Adrenal gland (tissue), 12 donors: ENCODE measurements around the gene NTHL1. TPM values are rescaled to one million over a fixed set of nuclear protein-coding genes. Genes with fewer than 3 reads are reported as not detected.

ENCODE experiments used
- DNase-seq, 7 donors: peaks; one replicate each; pipeline ENCODE4 v3.0.0-alpha.2; 2019 to 2020
- H3K27ac ChIP-seq, 5 donors: fragments of 200-600 bp; sonication (generic) in 4 of 5; 1 replicate in 3 of 5; 2 replicates in 2 of 5; pipeline versions ENCODE4 v1.5.1 to v1.8.0; 2016 to 2020; ENCODE audit warnings: mild to moderate bottlenecking in 1 of 5
- H3K27me3 ChIP-seq: fragments of 200-600 bp; 2 replicates; pipeline ENCODE4 v1.8.0; 2021
- H3K36me3 ChIP-seq, 2 donors: fragments of 200-600 bp; replicated peaks in 1 of 2; 1 replicate in 1 of 2; 2 replicates in 1 of 2; pipeline versions ENCODE4 v1.5.1 to v1.8.0; 2018 to 2022
- H3K4me1 ChIP-seq, 2 donors: fragments of 200-600 bp; replicated peaks in 1 of 2; 1 replicate in 1 of 2; 2 replicates in 1 of 2; pipeline versions ENCODE4 v1.5.1 to v1.8.0; 2018 to 2021
- H3K4me3 ChIP-seq, 4 donors: fragments of 200-600 bp; sonication (generic) in 3 of 4; one replicate each; pipeline ENCODE4 v1.5.1; 2016 to 2018
- H3K9me3 ChIP-seq, 3 donors: fragments of 200-600 bp; sonication (generic) in 1 of 3; replicated peaks in 1 of 3; 1 replicate in 2 of 3; 2 replicates in 1 of 3; pipeline versions ENCODE4 v1.5.1 to v1.8.0; 2016 to 2021
- CTCF ChIP-seq, 6 experiments: fragments of 450-650 bp in 4 of 6; fragments of 200-600 bp in 2 of 6; sonication (generic) in 1 of 6; IDR thresholded peaks; 1 replicate in 5 of 6; 2 replicates in 1 of 6; pipeline versions ENCODE4 v1.5.1 to v1.8.0; 2016 to 2021; ENCODE audit warnings: antibody characterized with exemption in 6 of 6, mild to moderate bottlenecking in 2 of 6, moderate library complexity in 1 of 6
- POLR2A ChIP-seq, 2 donors: fragments of 450-650 bp; IDR thresholded peaks; one replicate each; pipeline ENCODE4 v1.6.1; 2017; ENCODE audit warnings: antibody characterized with exemption in 2 of 2, mild to moderate bottlenecking in 2 of 2, moderate library complexity in 1 of 2
- WGBS, 4 donors: extraction: QIAGEN DNeasy Blood & Tissue Kit in 2 of 4; methylation state at CpG; one replicate each; pipeline versions ENCODE4 v1.1.5 to v1.1.7; 2013 to 2017; 5-methylcytosine and 5-hydroxymethylcytosine counted together
- intact Hi-C, 2 donors: fragments of 100-400 bp; cut with DNase I; formaldehyde crosslinking; loops; one replicate each; pipeline versions ENCODE4 v1.14.1 to v1.15.0; 2022 to 2023
- polyA plus RNA-seq, 3 donors: library from polyadenylated mRNA; stranded (reverse); fragments of 200-250 nt in 2 of 3; fragments of 350-450 nt in 1 of 3; fragmentation: Illumina TruSeq in 1 of 3; extraction: RNeasy Lipid Tissue Mini Kit (QIAGEN cat#74804) in 1 of 3; gene quantifications; one replicate each; pipeline ENCODE4 v1.2.3, GENCODE V29; 2013 to 2014
- total RNA-seq, 9 donors: library from RNA; depleted of rRNA in 4 of 9; stranded (reverse); fragments of >200 nt in 4 of 9; fragments of 120-200 nt in 1 of 9; fragmentation: NEBNext Ultra II Directional in 1 of 9; extraction: Animal tissue kit (Norgen Biotek cat#: 25700) in 1 of 9; gene quantifications; one replicate each; pipeline versions ENCODE4 v1.1.0 to v1.2.4, GENCODE V29; 2013 to 2023
- donor health status: healthy with polysubstance abuse.
- donor health status: Bipolar disorder and iron deficiency.
- donor health status: DM: yes; HTN: yes; CAD: no.
- donor health status: DM: no; HTN: no; CAD: no.
- donor health status: DM: no; HTN: no; CAD: no.
- donor health status: DM: yes; HTN: yes; CAD: no.

Gene NTHL1
- total and polyA plus RNA-seq, 12 donors, result 1.5 to 36.6 (median 17.2) TPM

GRCh38 chr16:2038382-2039231 is 9.0 kb downstream of the NTHL1 start:
- Histone ChIP-seq H3K4me3 (no peak overlapping the region), H3K4me1 (peaks cover 5 to 54% of the 10 kb centered on the region in 2 donors), H3K9me3 (no peaks in the 10 kb centered on the region), H3K36me3 (no peaks in the 10 kb centered on the region), H3K27ac (peak overlapping the region in 3 of 5 donors; percentile 40 to 90 (median 78)), H3K27me3 (no peaks in the 10 kb centered on the region)
- 46 to 74% (median 70%) methylated on average over 14 to 41 of the region's 41 CpGs for WGBS, 4 donors
- TF ChIP-seq CTCF (IDR thresholded peaks at IDR 0.05) (no peak), POLR2A (IDR thresholded peaks at IDR 0.05) (no peak)
- DNase-seq, result no peak
- intact Hi-C loops, result no loop called here

- Histone ChIP-seq H3K9me3 (no peaks in the 10 kb centered on the region), H3K27me3 (no peaks in the 10 kb centered on the region), H3K4me3 (no peak overlapping the region), H3K36me3 (no peaks in the 10 kb centered on the region), H3K4me1 (peaks cover 9 to 62% of the 10 kb centered on the region in 2 donors), H3K27ac (peak overlapping the region in 2 of 5 donors; percentile 72 to 90)
- intact Hi-C loops, result no loop called here
- 74 to 77% (median 76%) methylated on average over 17 to 29 of the region's 29 CpGs for WGBS, 4 donors
- no peak for DNase-seq
- TF ChIP-seq CTCF (IDR thresholded peaks at IDR 0.05), result no peak
- TF ChIP-seq POLR2A (IDR thresholded peaks at IDR 0.05), result no peak
These were observed 9.8 kb downstream of the NTHL1 start for GRCh38 chr16:2037647-2038381.

- Histone ChIP-seq H3K9me3 (no peaks in the 10 kb centered on the region), H3K4me1 (peaks cover 9 to 69% of the 10 kb centered on the region in 2 donors), H3K27me3 (no peaks in the 10 kb centered on the region), H3K27ac (peak overlapping the region in 2 of 5 donors; percentile 72 to 90), H3K36me3 (no peaks in the 10 kb centered on the region), H3K4me3 (no peak overlapping the region)
- WGBS, 4 donors, result 87 to 93% (median 89%) methylated on average over 6 to 15 of the region's 15 CpGs
- TF ChIP-seq POLR2A (IDR thresholded peaks at IDR 0.05) (no peak), CTCF (IDR thresholded peaks at IDR 0.05) (no peak)
- intact Hi-C loops, result no loop called here
- no peak for DNase-seq
These were observed 10.5 kb downstream of the NTHL1 start for GRCh38 chr16:2037115-2037514.

- peaks cover 9 to 69% of the 10 kb centered on the region in 2 donors for H3K4me1 ChIP-seq
- 83 to 86% (median 85%) methylated on average over 23 to 47 of the region's 47 CpGs for WGBS, 4 donors
- no peaks in the 10 kb centered on the region for H3K27me3 ChIP-seq
- intact Hi-C loops, result no loop called here
- TF ChIP-seq CTCF (IDR thresholded peaks at IDR 0.05), result no peak
- H3K27ac ChIP-seq, result peak overlapping the region in 4 of 5 donors; percentile 37 to 90 (median 60)
- DNase-seq, result no peak
- H3K4me3 ChIP-seq, result peak overlapping the region in 1 of 4 donors; percentile 10
- H3K36me3 ChIP-seq, result no peaks in the 10 kb centered on the region
- no peaks in the 10 kb centered on the region for H3K9me3 ChIP-seq
These were observed 11.3 kb downstream of the NTHL1 start for GRCh38 chr16:2036200-2036966.
